HepG2 (cell line): ENCODE measurements around the gene CNPY4. TPM values are rescaled to one million over a fixed set of nuclear protein-coding genes. Genes with fewer than 3 reads are reported as not detected.

ENCODE experiments used
- ATF1 ChIP-seq: IDR thresholded peaks from 2 replicates; pipeline ENCODE4 v1.6.1; 2016; ENCODE audit warnings: mild to moderate bottlenecking, control low read depth
- EP300 ChIP-seq, 3 experiments: sonication (generic) in 1 of 3; formaldehyde crosslinking in 1 of 3; IDR thresholded peaks; 2 replicates each; pipeline versions ENCODE4 v1.5.1 to v1.6.1; 2011 to 2020; ENCODE audit warnings: low read depth in 2 of 3, low read length in 2 of 3, borderline replicate concordance in 1 of 3, improper control_type of control experiment in 1 of 3, mild to moderate bottlenecking in 1 of 3, missing genetic modification reagents in 1 of 3, moderate library complexity in 1 of 3
- HBP1 ChIP-seq: IDR thresholded peaks from 2 replicates; pipeline ENCODE4 v1.6.1; 2016; ENCODE audit warnings: low read depth, control low read depth
- HHEX ChIP-seq: IDR thresholded peaks from 2 replicates; pipeline ENCODE4 v1.6.1; 2016; ENCODE audit warnings: control low read depth
- HMG20A ChIP-seq: IDR thresholded peaks from 2 replicates; pipeline ENCODE4 v1.6.1; 2016; ENCODE audit warnings: borderline replicate concordance
- HMGXB4 ChIP-seq, 2 experiments: sonication (generic) in 1 of 2; formaldehyde crosslinking in 1 of 2; IDR thresholded peaks; 2 replicates each; pipeline versions ENCODE4 v1.4.0 to v1.6.1; 2018 to 2020; ENCODE audit warnings: missing genetic modification reagents in 2 of 2, borderline replicate concordance in 1 of 2, low read depth in 1 of 2, mild to moderate bottlenecking in 1 of 2, missing biosample characterization in 1 of 2
- HOXA3 ChIP-seq: sonication (generic); formaldehyde crosslinking; IDR thresholded peaks from 2 replicates; pipeline ENCODE4 v1.5.0; 2020; ENCODE audit warnings: missing genetic modification reagents
- HOXA5 ChIP-seq: sonication (generic); formaldehyde crosslinking; IDR thresholded peaks from 2 replicates; pipeline ENCODE4 v1.4.0; 2020; ENCODE audit warnings: missing genetic modification reagents
- MTERF4 ChIP-seq: sonication (generic); formaldehyde crosslinking; IDR thresholded peaks from 2 replicates; pipeline ENCODE4 v1.8.0; 2023; ENCODE audit warnings: mild to moderate bottlenecking, missing genetic modification reagents
- NRL ChIP-seq: sonication (generic); formaldehyde crosslinking; IDR thresholded peaks from 2 replicates; pipeline ENCODE4 v1.5.0; 2020; ENCODE audit warnings: missing genetic modification reagents, mild to moderate bottlenecking, moderate library complexity, borderline replicate concordance
- POLR2A ChIP-seq, 2 experiments: IDR thresholded peaks; 2 replicates each; pipeline ENCODE4 v1.6.1; 2011; ENCODE audit warnings: low read depth in 2 of 2, low read length in 2 of 2, mild to moderate bottlenecking in 1 of 2, moderate library complexity in 1 of 2; ENCODE audit not compliant: insufficient read depth in 1 of 2
- SP4 ChIP-seq: sonication (generic); formaldehyde crosslinking; IDR thresholded peaks from 2 replicates; pipeline ENCODE4 v1.8.1; 2023; ENCODE audit warnings: mild to moderate bottlenecking, missing genetic modification reagents
- SP5 ChIP-seq: IDR thresholded peaks from 2 replicates; pipeline ENCODE4 v1.6.1; 2016; ENCODE audit warnings: low read depth, borderline replicate concordance
- SRSF4 ChIP-seq: fragments of 200-400 bp; formaldehyde crosslinking; IDR thresholded peaks from one replicate; pipeline ENCODE4 v1.6.1; 2018; ENCODE audit warnings: mild to moderate bottlenecking, low read depth, low read length, moderate library complexity; ENCODE audit not compliant: poor library complexity, severe bottlenecking
- STAT6 ChIP-seq: sonication (generic); formaldehyde crosslinking; IDR thresholded peaks from 2 replicates; pipeline ENCODE4 v1.4.0; 2020; ENCODE audit warnings: missing genetic modification reagents, mild to moderate bottlenecking, borderline replicate concordance
- ZNF343 ChIP-seq: sonication (generic); formaldehyde crosslinking; IDR thresholded peaks from 2 replicates; pipeline ENCODE4 v1.4.0; 2020; ENCODE audit warnings: mild to moderate bottlenecking, missing genetic modification reagents
- ZNF598 ChIP-seq: sonication (generic); formaldehyde crosslinking; IDR thresholded peaks from 2 replicates; pipeline ENCODE4 v1.5.1; 2020; ENCODE audit warnings: mild to moderate bottlenecking, missing genetic modification reagents, borderline replicate concordance
- ZNF614 ChIP-seq: IDR thresholded peaks from 2 replicates; pipeline ENCODE4 v1.6.1; 2018; ENCODE audit warnings: missing biosample characterization, missing genetic modification reagents, inconsistent platforms, borderline replicate concordance
- ZNF615 ChIP-seq: sonication (generic); formaldehyde crosslinking; IDR thresholded peaks from 2 replicates; pipeline ENCODE4 v1.5.0; 2020; ENCODE audit warnings: mild to moderate bottlenecking, missing genetic modification reagents, borderline replicate concordance
- ZNF800 ChIP-seq: sonication (generic); formaldehyde crosslinking; IDR thresholded peaks from 2 replicates; pipeline ENCODE4 v1.4.0; 2020; ENCODE audit warnings: missing genetic modification reagents
- polyA plus RNA-seq, 8 experiments: library from polyadenylated mRNA; depleted of rRNA in 3 of 8; stranded (reverse) in 7 of 8; unstranded in 1 of 8; fragments of >200 nt; fragmentation: Illumina TruSeq in 4 of 8; extraction: Trizol in 4 of 8; gene quantifications; 2 replicates each; pipeline versions ENCODE4 v1.2.1 to v1.2.3, GENCODE V29; 2011 to 2016; ENCODE audit warnings: low read depth in 4 of 8, missing spikeins in 1 of 8, mixed read lengths in 1 of 8; ENCODE audit not compliant: insufficient read depth in 1 of 8
- total RNA-seq, 5 experiments: library from RNA; depleted of rRNA; stranded (reverse); fragments of >200 nt; fragmentation: Illumina TruSeq; extraction: Trizol; gene quantifications; 2 replicates each; pipeline ENCODE4 v1.2.3, GENCODE V29; 2016; ENCODE audit warnings: low read depth in 1 of 5

CNPY4 gene
- total and polyA plus RNA-seq, 2 of the 13 experiments (the other 11 are each of a cell fraction or from before 2014, with no cell fraction given): 6.2 to 12.7 TPM

- TF ChIP-seq EP300 (IDR thresholded peaks at IDR 0.05; ENCODE audit: low read depth in 2 of 2, low read length in 2 of 2): peak in 1 of 2 experiments; percentile 13; a peak in 1 of 4 replicates
- no peak for TF ChIP-seq EP300 (CRISPR knock-in tag; IDR thresholded peaks at IDR 0.05; ENCODE audit: borderline replicate concordance)
- TF ChIP-seq HOXA5 (CRISPR knock-in tag): peak; percentile 56
- TF ChIP-seq HOXA3: peak; percentile 89
- no peak for TF ChIP-seq HHEX (CRISPR knock-in tag)
- TF ChIP-seq ZNF614 (CRISPR knock-in tag): peak; percentile 65; the same call in 1 of the 2 replicates
- no peak for TF ChIP-seq NRL (CRISPR knock-in tag)
- TF ChIP-seq SP5 (CRISPR knock-in tag): peak; percentile 69
- peak; percentile 19; the same call in 1 of the 2 replicates for TF ChIP-seq ZNF598 (CRISPR knock-in tag)
- TF ChIP-seq ATF1 (CRISPR knock-in tag): peak; percentile 74
- peak; percentile 42 to 82; a peak in 3 of 4 replicates for TF ChIP-seq HMGXB4 (CRISPR knock-in tag; IDR thresholded peaks at IDR 0.05; ENCODE audit: borderline replicate concordance in 1 of 2, low read depth in 1 of 2)
- TF ChIP-seq SP4 (CRISPR knock-in tag): peak; percentile 90
- peak; percentile 80 for TF ChIP-seq MTERF4 (CRISPR knock-in tag)
- TF ChIP-seq HMG20A (CRISPR knock-in tag): peak; percentile 25; the same call in 1 of the 2 replicates
- peak; percentile 73 for TF ChIP-seq HBP1 (CRISPR knock-in tag)
- TF ChIP-seq ZNF800 (CRISPR knock-in tag): no peak; the same call in 1 of the 2 replicates
- peak; percentile 71; the same call in 1 of the 2 replicates for TF ChIP-seq ZNF343
- TF ChIP-seq ZNF615 (CRISPR knock-in tag): no peak
- 0 out of 2 replicates have a peak, but pooled peaks have one; percentile 17 for TF ChIP-seq STAT6 (CRISPR knock-in tag)
- peak in 1 of 2 experiments; percentile 52; a peak in 1 of 4 replicates for TF ChIP-seq POLR2A (IDR thresholded peaks at IDR 0.05; ENCODE audit: insufficient read depth in 1 of 2, low read depth in 2 of 2, low read length in 2 of 2)
- TF ChIP-seq SRSF4: no peak
These were observed 18.9 kb upstream of the CNPY4 start (continued) for GRCh38 chr7:100100420-100101015.
